Left ventricle myocardium superior (tissue), 1 donor: ENCODE measurements around the gene RABEP2. TPM values are rescaled to one million over a fixed set of nuclear protein-coding genes. Genes with fewer than 3 reads are reported as not detected.
"Not testable (repeated sequence)": the region's sequence is repeated elsewhere in the genome, so short reads cannot be mapped to it uniquely, and the experiment has no call there.

ENCODE experiments used
- ATAC-seq: fragments of 200-7000 bp; cut with Tn5 transposase; one replicate; pipeline ENCODE4 v1.9.1; 2020; ENCODE audit warnings: mild to moderate bottlenecking, moderate library complexity
- DNase-seq: peaks from one replicate; pipeline ENCODE4 v3.0.0-alpha.2; 2020
- intact Hi-C: fragments of 100-400 bp; cut with micrococcal nuclease; formaldehyde crosslinking; loops from one replicate; pipeline ENCODE4 v1.11.0; 2022
- total RNA-seq: library from RNA; stranded (reverse); fragmentation: NEBNext Ultra II Directional; extraction: Animal tissue kit (Norgen Biotek cat#: 25700); gene quantifications from one replicate; pipeline ENCODE4 v1.2.1, GENCODE V29; 2021
- donor health status: DM: no; HTN: yes; CAD: no; lungs with severe emphysema.

The RABEP2 gene
- total RNA-seq, 1 donor from 2014 or later = 20.5 TPM

- intact Hi-C loops = no loop called here
- no peak for ATAC-seq
- DNase-seq = no peak
Observed at GRCh38 chr16:28910086-28911031, 14.7 kb downstream of the RABEP2 start.

GRCh38 chr16:28905800-28906372, 19.2 kb downstream of the RABEP2 start:
- intact Hi-C loops = no loop called here
- no peak for ATAC-seq
- no peak for DNase-seq

GRCh38 chr16:28905229-28905754, 19.7 kb downstream of the RABEP2 start:
- intact Hi-C loops = no loop called here
- no peak for ATAC-seq
- DNase-seq = no peak

- ATAC-seq = no peak
- DNase-seq = no peak
- intact Hi-C loops = no loop called here
Observed at GRCh38 chr16:28904828-28905227, 20.2 kb downstream of the RABEP2 start.

- DNase-seq (no peak), ATAC-seq (no peak)
- intact Hi-C loops = no loop called here
Observed at GRCh38 chr16:28904363-28904762, 20.7 kb downstream of the RABEP2 start.

- DNase-seq (no peak), ATAC-seq (no peak)
- intact Hi-C loops = no loop called here
Observed at GRCh38 chr16:28903344-28904042, 21.5 kb downstream of the RABEP2 start.

- intact Hi-C loops = no loop called here
- ATAC-seq (no peak), DNase-seq (no peak)
Observed at GRCh38 chr16:28902909-28903308, 22.1 kb downstream of the RABEP2 start.

- no peak for ATAC-seq
- intact Hi-C loops = no loop called here
- DNase-seq = no peak
Observed at GRCh38 chr16:28901862-28902261, 23.2 kb downstream of the RABEP2 start.

- DNase-seq = no peak
- ATAC-seq = no peak
- intact Hi-C loops = no loop called here
Observed at GRCh38 chr16:28900601-28901000, 24.4 kb downstream of the RABEP2 start.

GRCh38 chr16:28899882-28900590, 25.0 kb downstream of the RABEP2 start:
- DNase-seq = no peak
- no peak for ATAC-seq
- intact Hi-C loops = no loop called here

GRCh38 chr16:28898942-28899341, 26.1 kb downstream of the RABEP2 start:
- intact Hi-C loops = no loop called here
- no peak for DNase-seq
- no peak for ATAC-seq

GRCh38 chr16:28898266-28898665, 26.8 kb downstream of the RABEP2 start:
- intact Hi-C loops = no loop called here
- ATAC-seq (no peak), DNase-seq (no peak)

- intact Hi-C loops = no loop called here
- ATAC-seq (no peak), DNase-seq (no peak)
Observed at GRCh38 chr16:28897826-28898225, 27.2 kb downstream of the RABEP2 start.

GRCh38 chr16:28895609-28896008, 29.4 kb downstream of the RABEP2 start:
- intact Hi-C loops = no loop called here
- ATAC-seq = no peak
- DNase-seq = no peak

GRCh38 chr16:28893291-28893690, 31.7 kb downstream of the RABEP2 start:
- ATAC-seq = no peak
- DNase-seq = no peak
- intact Hi-C loops = no loop called here

- DNase-seq = no peak
- ATAC-seq = no peak
- intact Hi-C loops = no loop called here
Observed at GRCh38 chr16:28891964-28892890, 32.8 kb downstream of the RABEP2 start.

- intact Hi-C loops, DNase-seq, ATAC-seq: not testable (repeated sequence)
Observed at GRCh38 chr16:28890355-28890754, 34.7 kb downstream of the RABEP2 start.

GRCh38 chr16:28886945-28887344, 38.1 kb downstream of the RABEP2 start:
- intact Hi-C loops = no loop called here
- DNase-seq (no peak), ATAC-seq (no peak)
